HG03066 (cell line): ENCODE measurements around the gene RPS25.
"Not testable (repeated sequence)": the region's sequence is repeated elsewhere in the genome, so short reads cannot be mapped to it uniquely, and the experiment has no call there.

ENCODE experiments used
- ATAC-seq: cut with Tn5 transposase; IDR thresholded peaks from one replicate; pipeline ENCODE4 v1.9.1; 2021; ENCODE audit warnings: low read depth; ENCODE audit not compliant: unreplicated experiment

Gene RPS25

GRCh38 chr11:119018074-119018938 is at the start of gene RPS25, which contains the start of gene TRAPPC4:
TSS of gene RPS25 (minus strand) at chr11:119018343. CDS start at chr11:119018284, 59 bp downstream.
TSS of gene TRAPPC4 (plus strand) at chr11:119018766. CDS start at chr11:119018796, 30 bp downstream.
- ATAC-seq, result peak; percentile 85

GRCh38 chr11:119067371-119068222 is 49.5 kb upstream of the RPS25 start, which contains the start of gene VPS11:
TSS of gene VPS11 (plus strand) at chr11:119067818. CDS start at chr11:119067824, 6 bp downstream.
- ATAC-seq, result peak; percentile 95

DNA sequence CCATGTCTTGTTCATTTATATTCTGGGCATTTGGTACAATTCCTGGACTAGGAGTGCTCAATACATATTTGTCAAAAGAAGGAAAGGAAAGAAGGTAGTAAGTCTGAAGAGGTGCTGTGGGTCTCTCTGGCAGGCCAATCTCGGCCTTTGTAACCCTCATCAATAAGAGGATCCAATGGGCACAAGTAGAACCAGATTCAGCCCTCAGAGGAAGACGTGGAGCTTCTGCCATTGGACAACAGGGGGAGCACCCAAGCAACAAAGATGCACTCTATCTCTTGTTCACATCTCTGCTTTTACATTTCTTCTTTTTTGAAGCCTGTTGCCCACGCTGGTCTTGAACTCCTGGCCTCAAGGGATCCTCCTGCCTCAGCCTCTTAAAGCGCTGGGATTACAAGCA is 47.2 kb upstream of the RPS25 start:
- ATAC-seq, result no peak

DNA sequence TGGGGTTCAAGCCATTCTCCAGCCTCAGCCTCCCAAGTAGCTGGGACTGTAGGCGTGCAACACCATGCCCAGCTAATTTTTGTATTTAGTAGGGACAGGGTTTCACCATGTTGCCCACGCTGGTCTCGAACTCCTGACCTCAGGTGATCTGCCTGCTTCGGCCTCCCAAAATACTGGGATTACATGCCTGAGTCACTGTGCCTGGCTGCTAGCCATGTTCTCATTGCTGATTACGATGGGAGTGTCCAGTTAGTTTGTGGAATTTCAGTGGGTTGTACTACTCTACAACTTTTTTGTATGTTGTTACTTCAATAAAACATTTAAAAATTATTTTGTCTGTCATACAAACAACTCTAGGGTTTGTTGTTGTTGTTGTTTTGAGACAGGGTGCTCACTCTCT is 44.6 kb upstream of the RPS25 start:
- ATAC-seq, result no peak

- ATAC-seq, result no peak
These were observed 43.1 kb upstream of the RPS25 start for GRCh38 chr11:119061256-119061655.

- ATAC-seq, result not testable (repeated sequence)
These were observed 41.0 kb upstream of the RPS25 start for GRCh38 chr11:119059128-119059527.

DNA sequence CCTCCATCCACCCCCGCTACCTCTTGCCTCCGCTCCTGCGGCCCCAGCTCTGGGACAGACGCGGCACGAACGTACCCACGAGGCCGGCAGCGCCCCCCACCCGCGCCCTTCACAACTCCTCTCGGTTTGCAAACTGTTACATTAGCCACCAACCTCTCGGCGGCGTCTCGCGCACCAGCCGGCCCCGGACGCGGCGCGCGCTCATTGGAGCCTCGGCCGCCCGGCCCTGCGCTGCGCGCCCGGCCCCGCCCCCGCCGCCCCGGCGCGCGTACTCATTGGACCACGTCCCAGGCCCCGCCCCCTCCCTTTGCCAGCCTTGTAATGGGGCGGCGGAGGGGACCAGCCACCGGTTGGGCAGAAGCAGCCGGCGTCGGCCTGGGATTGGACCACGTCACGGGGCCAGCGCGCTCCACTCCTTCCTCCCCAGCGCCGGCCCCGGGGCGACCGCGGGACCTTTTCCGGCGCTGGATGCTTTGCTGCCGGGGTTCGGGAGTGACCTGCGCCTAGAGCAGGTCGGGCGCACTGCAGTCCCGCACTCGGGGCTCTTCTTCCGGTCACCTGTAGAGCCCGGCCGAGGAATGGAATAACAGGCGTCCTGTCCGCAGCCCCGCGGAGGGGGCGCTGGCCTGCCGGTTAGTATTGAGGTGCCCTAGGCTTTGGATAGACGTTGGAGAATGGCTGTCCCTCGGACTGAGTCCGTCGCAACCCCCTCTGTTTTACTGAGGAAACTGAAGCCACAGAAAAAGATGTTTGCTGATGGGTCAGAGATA is 39.0 kb upstream of the RPS25 start, which contains the start of gene HYOU1:
HYOU1 (minus strand) TSS at position 206 of the 770 bp plus-strand sequence. CDS start 1,045 bp downstream, outside the sequence.
- ATAC-seq, result peak; percentile 90

DNA sequence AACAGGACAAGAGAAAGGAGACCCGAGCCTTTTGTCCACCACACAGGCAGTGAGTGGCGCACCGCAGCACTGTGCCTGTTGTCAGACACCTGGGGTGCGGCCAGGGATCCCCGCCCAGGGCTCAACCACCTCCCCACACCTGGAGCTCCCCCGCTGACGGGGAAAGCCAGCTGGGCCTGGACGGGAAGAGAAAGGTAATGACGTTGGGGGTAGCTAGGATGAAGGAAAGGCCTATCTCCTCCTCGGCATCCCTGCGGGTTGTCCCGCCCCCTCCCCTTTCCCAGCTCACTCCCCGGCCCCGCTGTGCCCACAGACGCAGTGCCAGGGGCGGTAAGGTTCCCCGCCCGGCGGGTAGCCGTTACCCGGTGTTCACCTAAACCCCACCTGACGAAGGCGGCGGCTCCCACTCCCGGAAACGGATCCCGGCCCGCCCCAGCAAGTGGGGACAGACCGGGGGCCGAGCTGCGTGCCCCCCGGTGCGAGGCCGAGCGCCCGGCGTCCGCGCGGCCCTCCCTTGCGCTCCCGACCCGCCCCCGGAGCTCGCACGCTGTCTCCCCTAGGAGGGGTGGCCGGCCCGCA is 38.4 kb upstream of the RPS25 start:
- peak; percentile 13 for ATAC-seq

DNA sequence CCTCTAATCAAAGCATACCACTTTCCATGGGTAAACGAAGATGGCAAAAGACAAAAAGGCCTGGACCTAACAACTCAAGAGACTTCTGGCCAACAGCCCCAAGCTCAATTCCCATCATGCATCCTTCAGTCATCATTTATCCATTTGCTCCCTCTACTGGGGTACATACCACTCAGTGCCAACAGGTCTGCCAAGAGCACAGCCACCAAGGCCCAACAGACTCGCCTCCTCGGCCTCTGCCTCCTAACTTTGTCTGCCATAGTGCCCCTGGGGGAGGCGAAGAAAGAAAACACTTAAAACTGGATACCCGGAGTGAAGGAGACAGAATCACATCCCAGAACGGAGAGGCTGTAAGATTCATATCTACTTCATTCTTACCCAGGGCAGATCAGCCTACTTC is 37.8 kb upstream of the RPS25 start:
- ATAC-seq, result no peak

DNA sequence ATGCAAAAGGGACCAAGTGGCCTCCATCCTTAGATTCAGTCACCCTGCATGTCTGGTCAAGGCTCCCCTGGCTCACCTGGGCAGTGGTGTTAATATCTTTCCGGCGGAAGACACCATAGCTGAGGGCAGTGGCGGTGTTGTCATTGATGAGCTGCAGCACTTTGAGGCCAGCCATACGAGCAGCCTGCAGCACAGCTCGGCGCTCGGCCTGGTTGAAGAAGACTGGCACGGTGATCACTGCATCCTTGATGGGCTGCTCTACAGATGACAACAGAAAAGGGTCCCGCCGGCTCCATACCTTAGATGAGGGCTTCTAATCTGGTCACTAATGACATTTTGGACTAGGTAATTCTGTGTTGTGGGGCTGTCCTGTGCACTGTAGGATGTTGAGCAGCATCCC is 36.3 kb upstream of the RPS25 start:
- no peak for ATAC-seq

DNA sequence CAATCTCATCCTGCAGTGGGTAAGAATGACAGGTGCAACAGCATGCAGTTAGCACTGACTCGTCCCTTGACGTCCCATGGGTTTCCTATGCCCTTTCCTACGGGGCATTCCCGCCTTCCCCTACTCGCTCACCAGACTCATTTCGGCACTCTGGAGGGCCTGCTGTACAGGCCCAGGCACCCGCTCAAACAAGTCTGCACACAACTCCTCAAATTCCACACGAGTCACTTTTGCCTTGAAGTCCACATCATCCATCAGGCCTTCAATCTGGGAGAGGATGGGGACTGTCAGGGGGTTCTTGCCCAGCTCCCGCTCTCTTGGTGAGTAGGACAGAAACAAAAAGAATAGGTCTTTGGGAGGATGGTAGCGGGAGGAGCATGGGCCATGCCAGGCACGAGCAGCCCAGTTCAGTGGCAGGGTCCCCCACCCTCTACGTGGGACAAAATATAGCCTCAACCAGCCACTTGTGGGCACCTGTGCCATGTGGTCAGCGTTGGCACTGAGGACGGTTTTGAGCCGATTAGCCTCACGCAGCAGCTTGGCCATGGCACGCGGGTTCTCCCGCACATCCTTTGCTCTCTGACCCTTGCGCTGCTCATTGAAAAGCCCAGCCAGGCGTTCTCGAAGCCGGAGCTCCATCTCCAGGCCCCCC is 34.1 kb upstream of the RPS25 start:
- no peak for ATAC-seq

DNA sequence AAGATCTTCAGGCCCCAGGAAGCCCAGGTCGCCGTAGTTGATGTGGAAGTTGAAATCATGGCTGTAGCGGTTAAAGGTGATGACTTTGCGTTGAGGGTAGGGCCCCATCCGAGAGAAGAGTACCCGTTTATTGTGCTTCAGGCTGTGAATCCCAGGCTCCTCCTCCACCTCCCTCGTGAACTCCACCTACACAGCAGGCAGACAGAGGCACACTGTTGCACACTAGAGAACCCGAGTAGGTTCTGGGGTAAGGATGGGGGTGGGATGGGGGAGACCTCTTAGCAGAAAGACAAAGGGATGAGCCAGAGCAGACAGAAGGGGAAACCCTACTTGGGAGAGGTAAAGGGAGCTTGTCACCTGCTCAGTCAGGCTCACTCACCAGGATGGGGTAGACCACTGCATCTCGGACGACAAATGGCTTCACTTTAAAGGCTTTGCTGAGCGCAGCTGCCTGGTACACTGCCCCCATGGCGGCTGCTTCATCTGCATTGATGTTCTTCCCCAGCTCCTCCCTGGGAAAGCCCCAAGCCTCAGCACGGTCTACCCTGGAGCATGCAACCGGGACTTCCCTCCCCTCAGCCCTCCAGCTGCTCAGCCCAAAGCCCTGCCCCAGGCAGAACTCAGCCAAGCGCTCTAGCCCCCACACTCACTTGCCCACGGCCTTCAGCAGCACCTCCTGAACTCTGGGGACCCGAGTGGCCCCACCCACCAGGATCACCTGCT is 33.5 kb upstream of the RPS25 start:
- no peak for ATAC-seq

DNA sequence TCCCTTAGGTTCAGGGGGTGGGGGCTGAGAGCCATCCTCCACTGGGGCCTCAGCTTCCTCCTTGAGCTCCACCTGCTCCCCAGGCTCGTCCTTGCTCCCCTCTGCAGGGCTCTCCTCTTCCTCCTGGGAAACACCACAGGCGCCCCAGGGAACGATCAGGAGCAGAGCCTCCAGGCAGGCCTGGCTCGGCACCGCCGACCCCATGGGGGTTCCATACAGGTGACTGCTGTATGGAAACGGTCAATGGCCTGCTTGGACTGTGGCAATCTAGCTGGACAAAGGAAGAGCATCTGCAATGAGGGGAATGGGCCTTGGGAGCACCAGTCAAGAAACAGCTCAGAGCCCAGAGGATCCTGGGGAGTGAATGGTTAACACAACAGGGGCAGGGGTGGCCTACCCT is 30.9 kb upstream of the RPS25 start:
- ATAC-seq, result no peak

DNA sequence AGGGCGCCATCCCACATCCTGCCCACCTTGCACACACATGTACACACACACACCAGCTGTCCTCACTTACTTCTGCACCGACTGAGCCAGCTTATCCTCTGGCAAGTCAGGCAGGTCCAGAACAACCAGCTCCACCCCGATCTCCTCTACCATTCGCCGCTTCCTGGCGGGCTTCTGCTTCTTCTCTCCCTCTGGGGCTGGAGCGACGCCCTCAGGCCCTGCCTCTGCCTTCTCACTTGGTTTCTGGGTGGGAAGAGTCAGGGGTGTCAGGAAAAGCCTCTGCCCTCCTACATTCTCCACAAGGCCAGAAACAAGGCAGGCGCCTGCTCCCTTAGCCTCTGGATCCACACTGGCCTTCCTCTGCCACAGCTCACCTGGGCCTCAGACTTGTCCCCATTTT is 30.5 kb upstream of the RPS25 start:
- ATAC-seq, result no peak

DNA sequence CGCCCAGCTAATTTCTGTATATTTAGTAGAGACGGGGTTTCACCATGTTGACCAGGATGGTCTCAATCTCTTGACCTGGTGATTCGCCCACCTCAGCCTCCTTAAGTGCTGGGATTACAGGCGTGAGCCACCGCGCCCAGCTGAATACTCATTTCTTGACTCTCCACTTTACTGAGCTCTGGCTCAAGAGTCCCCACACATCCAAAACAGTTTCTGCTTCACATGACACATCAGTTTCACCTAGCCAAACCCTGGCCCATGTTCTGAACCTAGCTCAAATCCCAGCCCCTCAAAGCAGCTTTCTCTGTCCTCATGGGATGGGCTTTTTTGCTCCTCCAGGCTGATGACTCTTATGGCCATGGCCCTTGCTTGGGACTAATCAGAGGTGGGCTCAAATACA is 29.1 kb upstream of the RPS25 start:
- ATAC-seq, result no peak

- no peak for ATAC-seq
These were observed 28.3 kb upstream of the RPS25 start for GRCh38 chr11:119046489-119046888.

- ATAC-seq, result no peak
These were observed 26.6 kb upstream of the RPS25 start for GRCh38 chr11:119044708-119045107.

GRCh38 chr11:119042927-119043326 is 24.8 kb upstream of the RPS25 start:
- ATAC-seq, result no peak
